HFF-Myc (cell line): ENCODE data around the gene GNAO1.

Experiments
- DNase-seq: peaks from one replicate; pipeline ENCODE4 v3.0.0-alpha.2; 2011; ENCODE audit warnings: low read depth; ENCODE audit errors: extremely low read depth
- H3K4me3 ChIP-seq: replicated peaks from 2 replicates; pipeline ENCODE4 v1.5.1; 2011; ENCODE audit warnings: low read depth, mild to moderate bottlenecking, control low read depth, low read length
- CTCF ChIP-seq: IDR thresholded peaks from 2 replicates; pipeline ENCODE4 v1.5.1; 2012; ENCODE audit warnings: mild to moderate bottlenecking, low read depth, low read length, control low read depth; ENCODE audit errors: missing control alignments

The GNAO1 gene

GRCh38 chr16:56318827-56319140 lies 127.5 kb downstream of the GNAO1 start:
- no peak for TF ChIP-seq CTCF
- DNase-seq, result no peak
- no peak overlapping the region for H3K4me3 ChIP-seq

GRCh38 chr16:56319376-56319775 lies 128.1 kb downstream of the GNAO1 start:
- H3K4me3 ChIP-seq, result no peak overlapping the region
- TF ChIP-seq CTCF, result no peak
- no peak for DNase-seq

GRCh38 chr16:56320056-56320455 lies 128.8 kb downstream of the GNAO1 start:
- H3K4me3 ChIP-seq, result no peak overlapping the region
- TF ChIP-seq CTCF, result no peak
- no peak for DNase-seq

- no peak for TF ChIP-seq CTCF
- no peak overlapping the region for H3K4me3 ChIP-seq
- DNase-seq, result no peak
Observed at GRCh38 chr16:56320811-56321558, 129.7 kb downstream of the GNAO1 start.

- no peak overlapping the region for H3K4me3 ChIP-seq
- TF ChIP-seq CTCF, result no peak
- no peak for DNase-seq
Observed at GRCh38 chr16:56321571-56321970, 130.3 kb downstream of the GNAO1 start.

- DNase-seq, result no peak
- no peak overlapping the region for H3K4me3 ChIP-seq
Observed at GRCh38 chr16:56324406-56324805, 133.1 kb downstream of the GNAO1 start.

More at GRCh38 chr16:56324406-56324805, 133.1 kb downstream of the GNAO1 start:
- no peak for TF ChIP-seq CTCF
